SU-DHL-6 (cell line): ENCODE data around the gene RILP.

Experiments
- H2AFZ ChIP-seq: fragments of 200-600 bp; sonication (generic); 2 replicates; pipeline ENCODE4 v1.6.1; 2014; ENCODE audit warnings: low read depth, mild to moderate bottlenecking, moderate library complexity, mixed read lengths, antibody characterized with exemption, low read length; ENCODE audit not compliant: severe bottlenecking
- H3F3A ChIP-seq: fragments of 200-600 bp; shearing (Covaris generic); 2 replicates; pipeline ENCODE4 v1.6.0; 2016; ENCODE audit warnings: antibody characterized with exemption, mild to moderate bottlenecking; ENCODE audit not compliant: insufficient read depth
- H3K27ac ChIP-seq: fragments of 200-600 bp; sonication (generic); 2 replicates; pipeline ENCODE4 v1.5.1; 2016; ENCODE audit warnings: low read depth, mild to moderate bottlenecking, low read length, moderate library complexity, mixed read lengths
- H3K27me3 ChIP-seq: fragments of 200-600 bp; sonication (generic), shearing (Covaris generic); 2 replicates; pipeline ENCODE4 v1.6.0; 2014; ENCODE audit warnings: mild to moderate bottlenecking, low read length
- H3K36me3 ChIP-seq: fragments of 200-600 bp; sonication (generic); 2 replicates; pipeline ENCODE4 v1.6.1; 2014; ENCODE audit warnings: mild to moderate bottlenecking, low read length, mixed read lengths
- H3K4me2 ChIP-seq: fragments of 300-600, 200-600 bp; shearing (Covaris generic), sonication (generic); 2 replicates; pipeline ENCODE4 v1.6.0; 2014; ENCODE audit warnings: low read length, low read depth, mild to moderate bottlenecking; ENCODE audit not compliant: poor library complexity, severe bottlenecking
- H3K4me3 ChIP-seq: fragments of 200-600 bp; sonication (generic); 2 replicates; pipeline ENCODE4 v1.5.1; 2014; ENCODE audit warnings: antibody characterized with exemption, low read length, mild to moderate bottlenecking, mixed read lengths; ENCODE audit not compliant: insufficient read depth, poor library complexity, severe bottlenecking
- H3K79me2 ChIP-seq: fragments of 200-600 bp; sonication (generic); 2 replicates; pipeline ENCODE4 v1.6.1; 2014; ENCODE audit warnings: mild to moderate bottlenecking, low read length, moderate library complexity; ENCODE audit not compliant: insufficient read depth
- H3K9ac ChIP-seq: fragments of 200-600 bp; sonication (generic); 2 replicates; pipeline ENCODE4 v1.7.0; 2014; ENCODE audit warnings: mild to moderate bottlenecking, low read length
- H3K9me2 ChIP-seq: fragments of 200-600 bp; sonication (generic); replicated peaks from 2 replicates; pipeline ENCODE4 v1.6.1; 2014; ENCODE audit warnings: low read length; ENCODE audit not compliant: insufficient read depth
- H3K9me3 ChIP-seq: fragments of 200-600 bp; sonication (generic); 2 replicates; pipeline ENCODE4 v1.6.1; 2014; ENCODE audit warnings: low read length, mixed read lengths; ENCODE audit not compliant: insufficient read depth
- H4K20me1 ChIP-seq: fragments of 200-600 bp; sonication (generic); 2 replicates; pipeline ENCODE4 v1.6.1; 2014; ENCODE audit warnings: low read depth, mild to moderate bottlenecking, antibody characterized with exemption, low read length, moderate library complexity, mixed read lengths
- CTCF ChIP-seq: fragments of 200-600 bp; sonication (generic); IDR thresholded peaks from one replicate; pipeline ENCODE4 v1.5.1; 2017; ENCODE audit warnings: antibody characterized with exemption, mild to moderate bottlenecking, low read length, moderate library complexity; ENCODE audit not compliant: insufficient read depth, poor library complexity, severe bottlenecking
- EZH2phosphoT487 ChIP-seq: fragments of 200-600 bp; sonication (generic), shearing (Covaris generic); conservative IDR thresholded peaks from 2 replicates; pipeline ENCODE4 v1.6.1; 2018; ENCODE audit warnings: mild to moderate bottlenecking, antibody characterized with exemption, low read length, moderate library complexity, mixed read lengths

The RILP gene

GRCh38 chr17:1626333-1626732 lies 23.3 kb downstream of the RILP start:
- peak overlapping the region; percentile 85 for H3K4me2 ChIP-seq
- no peaks in the 10 kb centered on the region for H3K9me3 ChIP-seq
- peaks cover 18% of the 10 kb centered on the region for H3F3A ChIP-seq
- peak overlapping the region; percentile 79 for H3K4me3 ChIP-seq
- H3K27me3 ChIP-seq: no peaks in the 10 kb centered on the region
- no peak overlapping the region for H2AFZ ChIP-seq
- peak overlapping the region; percentile 81 for H3K9ac ChIP-seq
- no peaks in the 10 kb centered on the region for H3K9me2 ChIP-seq
- no peaks in the 10 kb centered on the region for H3K36me3 ChIP-seq
- H3K27ac ChIP-seq: peak overlapping the region; percentile 86
- TF ChIP-seq EZH2phosphoT487 (no peak), CTCF (no peak)
- no peaks in the 10 kb centered on the region for H4K20me1 ChIP-seq
- H3K79me2 ChIP-seq: peaks cover 35% of the 10 kb centered on the region

- Histone ChIP-seq H3K4me2 (peak overlapping the region; percentile 85), H4K20me1 (no peaks in the 10 kb centered on the region), H3K36me3 (no peaks in the 10 kb centered on the region), H2AFZ (no peak overlapping the region), H3K9me3 (no peaks in the 10 kb centered on the region), H3K27ac (peak overlapping the region; percentile 86), H3K4me3 (no peak overlapping the region), H3K9me2 (no peaks in the 10 kb centered on the region), H3K79me2 (peaks cover 35% of the 10 kb centered on the region), H3F3A (peaks cover 18% of the 10 kb centered on the region), H3K27me3 (no peaks in the 10 kb centered on the region), H3K9ac (peak overlapping the region; percentile 81; the same call in 1 of the 2 replicates)
- TF ChIP-seq EZH2phosphoT487 (no peak), CTCF (no peak)
These were observed 24.1 kb downstream of the RILP start for GRCh38 chr17:1625581-1625980.

GRCh38 chr17:1625053-1625452 lies 24.6 kb downstream of the RILP start:
- Histone ChIP-seq H3F3A (peaks cover 18% of the 10 kb centered on the region), H4K20me1 (no peaks in the 10 kb centered on the region), H3K4me3 (no peak overlapping the region), H3K9me2 (no peaks in the 10 kb centered on the region), H3K27me3 (no peaks in the 10 kb centered on the region), H3K4me2 (peak overlapping the region; percentile 85), H3K27ac (peak overlapping the region; percentile 86), H2AFZ (no peak overlapping the region), H3K9me3 (no peaks in the 10 kb centered on the region), H3K36me3 (no peaks in the 10 kb centered on the region), H3K9ac (0 out of 2 replicates have a peak overlapping the region, but pooled peaks have one; percentile 81), H3K79me2 (peaks cover 35% of the 10 kb centered on the region)
- TF ChIP-seq CTCF: no peak
- TF ChIP-seq EZH2phosphoT487: no peak
